Inflammatory macrophage (primary cell): ENCODE data around the gene HAGH.
"Not testable (repeated sequence)": the region's sequence is repeated elsewhere in the genome, so short reads cannot be mapped to it uniquely, and the experiment has no call there.

Experiments used
- DNase-seq, 2 donors: peaks; one replicate each; pipeline ENCODE4 v3.0.0-alpha.2; 2020 to 2022

The HAGH gene

DNA sequence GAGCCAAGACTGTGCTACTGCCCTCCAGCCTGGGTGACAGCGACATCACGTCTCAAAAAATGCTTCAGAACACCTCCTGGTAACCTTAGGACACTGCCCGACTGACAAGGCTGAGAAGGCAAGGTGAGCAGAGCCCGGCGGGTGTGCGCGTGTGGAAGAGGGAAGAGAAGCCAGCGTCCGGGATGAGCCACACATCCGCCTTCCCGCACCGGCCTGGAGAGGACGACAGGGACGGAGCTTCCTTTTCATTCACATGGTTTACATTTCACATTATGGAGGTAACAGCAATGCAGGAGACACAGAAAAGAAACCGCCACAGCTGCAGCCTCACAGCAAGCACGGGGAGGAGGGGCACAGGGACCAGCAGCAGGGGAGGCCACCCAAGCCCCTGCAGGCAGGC lies 16.5 kb downstream of the HAGH start:
- no peak for DNase-seq

GRCh38 chr16:1809281-1809801 lies 17.3 kb downstream of the HAGH start:
- no peak for DNase-seq

GRCh38 chr16:1808691-1809090 lies 17.9 kb downstream of the HAGH start:
- no peak for DNase-seq

DNA sequence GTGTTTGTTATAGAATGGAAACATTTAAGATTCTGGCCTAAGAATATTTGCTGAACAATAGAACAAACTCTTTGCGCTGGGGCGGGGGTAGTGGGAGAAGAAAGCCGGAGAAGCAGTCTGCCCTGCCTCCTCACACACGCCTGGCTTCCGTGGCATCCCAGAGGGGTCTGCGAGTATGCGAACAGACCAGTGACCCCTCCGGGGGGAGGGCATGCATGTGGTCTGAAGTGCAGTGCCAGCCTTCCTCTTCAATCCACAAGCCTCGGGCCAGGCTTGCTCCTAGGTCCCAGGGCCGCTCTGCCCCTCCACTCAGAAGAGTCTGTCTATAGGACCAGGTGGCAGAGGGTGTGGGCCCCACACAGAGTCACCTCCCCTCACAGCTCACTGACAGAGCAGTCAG lies 19.0 kb downstream of the HAGH start:
- no peak for DNase-seq

GRCh38 chr16:1800701-1801100 lies 25.9 kb downstream of the HAGH start:
- DNase-seq, result no peak

DNA sequence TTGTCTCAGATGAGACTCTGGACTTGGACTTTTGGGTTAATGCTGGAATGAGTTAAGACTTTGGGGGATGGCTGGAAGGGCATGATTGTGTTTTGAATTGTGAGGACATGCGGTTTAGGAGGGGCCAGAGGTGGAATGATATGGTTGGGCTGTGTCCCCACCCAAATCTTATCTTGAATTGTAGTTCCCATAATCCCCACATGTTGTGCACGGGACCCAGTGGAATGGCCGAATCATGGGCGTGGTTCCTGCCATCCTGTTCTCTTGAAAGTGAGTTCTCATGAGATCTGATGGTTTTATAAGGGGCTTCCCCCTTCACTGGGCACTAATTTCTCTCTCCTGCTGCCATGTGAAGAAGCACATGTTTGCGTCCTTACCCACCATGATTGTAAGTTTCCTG lies 27.4 kb downstream of the HAGH start:
- not testable (repeated sequence) for DNase-seq

GRCh38 chr16:1794908-1795666 lies 31.5 kb downstream of the HAGH start:
- DNase-seq, result no peak

DNA sequence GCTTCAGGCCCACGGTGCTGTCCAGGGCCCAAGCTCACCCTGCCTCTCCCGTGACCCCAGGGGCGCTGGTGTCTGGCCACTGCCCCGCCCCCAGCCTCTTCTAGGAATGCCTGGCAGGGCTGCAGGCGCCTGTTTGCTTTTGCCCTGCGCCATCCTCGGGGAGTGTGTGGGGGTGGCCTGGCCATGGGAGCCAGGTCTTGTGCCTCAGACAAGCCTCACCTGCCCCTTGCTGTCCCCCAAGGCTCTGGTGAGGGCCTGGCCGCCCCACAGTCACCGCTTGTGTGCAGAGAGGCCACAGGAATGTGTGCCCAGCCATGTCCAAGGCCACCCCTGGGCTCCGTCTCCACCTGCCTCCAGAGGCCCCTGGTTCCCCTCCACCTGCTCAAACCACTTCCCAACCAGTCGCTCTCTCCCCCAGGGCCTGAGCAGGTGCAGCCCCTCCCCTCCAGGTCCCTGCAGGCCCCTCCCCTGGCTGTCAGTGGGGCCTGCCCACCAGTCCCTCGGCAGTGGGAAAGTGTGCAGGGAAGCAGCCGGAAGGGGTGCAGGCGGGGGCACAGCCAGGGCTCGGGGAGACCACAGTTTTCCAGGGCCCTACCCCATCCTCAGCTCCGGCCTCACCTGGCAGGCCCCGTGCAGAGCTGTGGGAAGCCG lies 32.3 kb downstream of the HAGH start:
- DNase-seq, result no peak

DNA sequence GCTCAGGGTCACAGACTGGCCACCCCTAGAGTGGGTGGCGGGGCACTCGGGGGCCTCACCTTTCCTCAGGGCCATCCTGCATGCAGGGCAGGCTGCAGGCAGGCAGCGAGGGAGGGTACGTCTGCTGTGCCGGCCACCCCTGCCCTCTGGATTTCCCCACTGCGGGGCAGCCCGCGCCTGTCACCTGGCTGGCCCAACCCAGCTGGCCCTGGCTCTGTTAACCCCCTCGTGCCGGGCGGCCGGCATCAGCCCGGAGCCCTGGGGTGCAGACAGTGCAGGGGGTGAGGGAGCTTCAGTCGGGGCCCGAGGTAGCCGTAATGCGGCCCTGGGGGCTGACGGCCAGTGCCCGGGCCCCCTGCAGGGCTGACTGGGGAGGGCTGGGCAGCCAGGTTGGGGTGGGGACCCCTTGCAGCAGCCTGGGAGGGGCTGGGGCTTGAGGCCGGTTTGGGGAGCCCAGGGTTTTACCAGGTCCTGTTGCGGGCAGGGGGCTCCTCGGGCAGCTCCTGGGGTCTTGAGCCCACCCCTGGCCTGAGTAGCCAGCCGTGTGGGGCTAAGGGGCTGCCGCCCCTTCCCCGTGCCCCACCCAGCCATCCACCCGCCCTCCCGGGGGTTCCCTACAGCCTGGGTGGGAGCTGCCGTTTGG lies 32.9 kb downstream of the HAGH start, which contains the start of gene IGFALS:
Gene IGFALS, minus strand, starts transcription at position 128 of the 643 bp plus-strand sequence. Its CDS starts 53 bp downstream, at position 75.
- no peak for DNase-seq

DNA sequence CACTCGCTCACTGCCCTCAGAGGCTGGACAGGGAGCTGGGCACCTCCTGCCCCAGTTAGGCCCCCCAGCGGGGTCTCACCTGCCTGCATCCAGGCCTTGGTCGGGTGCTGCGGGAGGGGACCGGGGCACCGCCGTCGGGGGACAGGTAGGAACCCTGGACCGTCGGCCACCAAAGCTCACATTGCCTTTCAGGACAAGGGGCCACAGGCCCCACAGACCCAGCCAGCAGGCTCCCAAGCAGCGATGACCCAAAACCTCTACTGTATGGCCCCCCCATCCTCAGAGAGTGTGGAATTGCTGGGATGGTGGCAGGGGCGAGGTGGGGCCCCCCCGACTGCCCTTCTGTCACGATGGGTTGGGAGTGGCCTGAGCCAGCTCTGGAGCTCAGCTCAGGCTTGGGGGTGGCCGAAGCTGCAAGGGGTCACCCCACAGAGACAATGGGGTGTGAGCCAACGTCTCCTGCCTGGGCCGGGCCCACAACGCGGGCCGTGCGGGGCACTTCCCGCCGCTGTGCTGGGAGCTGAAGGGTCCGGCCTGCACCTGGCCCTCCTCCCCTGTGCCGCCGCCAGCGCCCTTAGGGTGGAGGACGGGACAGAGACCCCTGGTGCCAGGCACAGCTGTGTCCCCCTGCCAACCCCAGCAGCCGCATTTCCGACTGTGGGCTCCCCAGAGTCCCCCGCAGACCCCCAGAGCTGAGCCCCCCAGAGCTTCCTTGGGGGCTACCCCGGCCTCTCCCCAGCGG lies 33.6 kb downstream of the HAGH start:
- no peak for DNase-seq

GRCh38 chr16:1791943-1792812 lies 34.4 kb downstream of the HAGH start:
- DNase-seq, result no peak

- no peak for DNase-seq
These were observed 35.2 kb downstream of the HAGH start for GRCh38 chr16:1791256-1791942.

DNA sequence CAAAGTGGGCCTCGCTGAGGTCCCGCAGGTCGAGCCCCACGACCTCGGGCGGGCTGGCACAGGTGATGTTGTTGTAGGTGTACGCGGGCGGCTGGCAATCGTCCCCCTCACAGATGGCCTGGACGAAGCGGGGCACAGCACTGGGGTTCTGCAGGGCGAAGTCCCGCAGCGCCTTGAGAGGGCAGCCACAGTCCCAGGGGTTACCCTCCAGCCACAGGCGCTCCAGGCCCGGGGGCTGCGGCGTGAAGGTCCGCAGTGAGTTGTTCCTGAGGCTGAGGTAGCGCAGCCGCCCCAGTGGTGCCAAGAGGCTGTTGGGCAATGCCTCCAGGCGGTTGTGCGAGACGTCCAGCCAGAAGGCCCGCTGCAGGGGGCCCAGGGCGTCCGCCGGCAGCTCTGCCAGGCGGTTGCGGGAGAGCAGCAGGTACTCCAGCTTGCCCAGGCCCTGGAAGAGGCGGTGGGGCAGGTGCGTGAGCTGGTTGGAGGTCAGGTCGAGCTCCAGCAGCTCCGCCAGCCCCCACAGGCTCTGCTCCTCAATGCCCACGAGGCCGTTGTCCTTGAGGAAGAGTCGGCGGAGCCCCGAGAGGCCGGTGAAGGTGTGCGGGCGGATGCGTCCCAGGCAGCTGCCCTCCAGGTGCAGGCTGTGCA lies 35.9 kb downstream of the HAGH start:
- DNase-seq, result no peak

DNA sequence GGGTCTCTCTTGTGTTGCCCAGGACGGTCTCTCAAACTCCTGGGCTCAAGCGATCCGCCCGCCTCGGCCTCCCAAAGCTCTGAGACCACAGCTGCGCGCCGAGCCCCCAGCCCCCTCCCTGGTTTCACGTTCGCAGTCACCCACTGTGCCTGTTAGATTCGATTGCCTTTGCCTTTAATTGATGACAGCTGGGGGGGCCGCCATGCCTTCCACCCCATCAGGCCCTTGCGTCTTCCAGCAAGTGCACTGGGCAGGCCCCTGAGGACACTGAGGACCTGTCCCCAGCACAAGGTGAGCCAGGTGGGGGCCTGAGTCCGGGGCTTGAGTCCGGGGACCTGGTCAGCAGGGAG lies 36.4 kb downstream of the HAGH start:
- no peak for DNase-seq

- no peak for DNase-seq
These were observed 37.0 kb downstream of the HAGH start for GRCh38 chr16:1789643-1790045.

GRCh38 chr16:1788708-1789100 lies 37.9 kb downstream of the HAGH start:
- no peak for DNase-seq

DNA sequence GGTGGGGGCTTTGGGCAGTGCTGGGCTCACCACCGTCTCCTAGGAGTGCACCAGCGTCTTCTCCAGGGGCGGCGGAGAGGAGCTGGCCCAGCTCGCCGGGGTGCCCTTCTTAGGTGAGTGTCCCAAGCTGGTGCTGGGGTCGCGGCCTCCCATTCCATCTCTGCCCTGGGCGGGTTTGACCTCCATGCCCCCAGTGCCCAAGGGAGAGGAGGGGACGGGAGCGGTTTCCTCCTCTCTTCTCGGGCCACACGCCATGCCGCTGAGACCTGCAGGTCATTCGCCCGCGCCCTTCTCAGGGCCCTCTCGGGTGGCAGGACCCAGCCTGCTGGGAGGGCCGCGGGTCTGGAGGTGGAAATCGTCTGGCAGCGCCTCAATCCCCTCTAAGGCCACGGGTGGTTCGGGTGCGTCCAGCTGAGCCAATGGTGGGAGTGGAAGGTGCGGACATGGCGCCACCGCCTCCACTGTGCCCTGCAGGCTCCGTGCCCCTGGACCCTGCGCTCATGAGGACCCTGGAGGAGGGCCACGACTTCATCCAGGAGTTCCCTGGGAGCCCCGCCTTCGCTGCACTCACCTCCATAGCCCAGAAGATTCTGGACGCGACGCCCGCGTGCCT lies 38.4 kb downstream of the HAGH start:
- DNase-seq, result no peak

DNA sequence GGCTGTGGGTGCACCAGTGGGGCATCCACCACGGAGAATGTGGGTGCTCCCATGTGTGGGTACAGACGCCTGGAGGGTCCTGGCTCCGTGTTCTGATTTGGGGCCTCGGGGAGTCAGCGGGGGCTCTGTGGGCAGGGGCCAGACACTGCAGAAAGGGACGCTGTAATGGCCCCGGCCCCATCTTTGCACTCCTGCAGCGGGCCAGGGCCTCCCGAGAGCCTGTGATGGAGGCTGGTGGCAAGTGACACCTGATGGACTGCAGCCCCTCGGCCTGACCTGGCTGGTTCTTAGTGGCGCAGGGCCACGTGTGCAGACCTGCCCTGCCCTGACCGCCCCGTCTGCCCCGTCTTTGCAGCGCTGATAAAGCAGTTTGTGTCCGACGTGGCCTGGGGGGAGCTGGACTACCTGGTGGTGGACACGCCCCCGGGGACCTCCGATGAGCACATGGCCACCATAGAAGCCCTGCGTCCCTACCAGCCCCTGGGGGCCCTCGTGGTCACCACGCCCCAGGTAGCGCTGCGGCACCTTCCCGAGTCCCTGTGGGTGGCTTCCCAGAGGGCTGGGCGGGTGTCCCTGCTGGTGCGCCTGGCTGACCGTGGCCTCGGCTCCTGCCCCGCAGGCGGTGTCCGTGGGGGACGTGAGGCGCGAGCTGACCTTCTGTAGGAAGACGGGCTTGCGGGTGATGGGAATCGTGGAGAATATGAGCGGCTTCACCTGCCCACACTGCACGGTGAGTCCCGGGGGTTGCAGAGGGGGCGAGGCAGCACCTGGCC lies 39.1 kb downstream of the HAGH start:
- DNase-seq, result no peak

DNA sequence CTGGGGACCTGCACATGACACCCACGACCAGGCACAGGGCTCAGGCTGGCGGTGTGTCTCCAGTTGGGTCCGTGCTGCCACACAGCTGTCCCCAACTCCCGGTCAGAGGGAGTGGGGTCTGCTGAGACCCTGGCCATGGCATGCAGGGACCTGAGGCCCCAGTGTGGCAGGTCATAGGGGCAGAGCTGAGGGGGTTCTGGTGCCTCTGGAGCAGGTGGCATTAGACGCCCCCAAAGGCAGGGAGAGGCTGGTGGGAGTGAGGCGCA lies 39.6 kb downstream of the HAGH start:
- DNase-seq, result no peak
